K562 (cell line): Measurements from ENCODE around the gene KCTD1. TPM values are rescaled to one million over a fixed set of nuclear protein-coding genes. Genes with fewer than 3 reads are reported as not detected.

Experiments
- HIVEP1 ChIP-seq: fragments of 250-450 bp; sonication (Bioruptor Pico); IDR thresholded peaks from 2 replicates; pipeline ENCODE4 v1.4.0; 2020; ENCODE audit warnings: mild to moderate bottlenecking
- ZNF407 ChIP-seq: fragments of 450-650 bp; IDR thresholded peaks from 2 replicates; pipeline ENCODE4 v1.6.1; 2016; ENCODE audit warnings: low read depth
- polyA plus RNA-seq, 8 experiments: library from polyadenylated mRNA; depleted of rRNA in 4 of 8; stranded (reverse) in 5 of 8; unstranded in 3 of 8; fragments of >200 nt; fragmentation: Nextera tagmentation in 2 of 8; fragmentation: Illumina TruSeq in 1 of 8; extraction: Ambion mirVana in 2 of 8; extraction: Trizol in 1 of 8; gene quantifications; 2 replicates each; pipeline versions ENCODE4 v1.2.1 to v1.2.3, GENCODE V29; 2011 to 2014; ENCODE audit warnings: inconsistent platforms in 1 of 8, missing spikeins in 1 of 8
- total RNA-seq, 7 experiments: library from RNA; depleted of rRNA in 6 of 7; stranded (reverse); fragments of >200 nt in 6 of 7; fragmentation: Illumina TruSeq in 2 of 7; extraction: Trizol in 2 of 7; gene quantifications; 2 replicates each; pipeline versions ENCODE4 v1.2.1 to v1.2.3, GENCODE V29; 2011 to 2021; ENCODE audit warnings: low replicate concordance in 1 of 7

Gene KCTD1
- total and polyA plus RNA-seq, 9 of the 15 experiments (the other 6 are each of a cell fraction or from before 2014, with no cell fraction given), result not detected

DNA sequence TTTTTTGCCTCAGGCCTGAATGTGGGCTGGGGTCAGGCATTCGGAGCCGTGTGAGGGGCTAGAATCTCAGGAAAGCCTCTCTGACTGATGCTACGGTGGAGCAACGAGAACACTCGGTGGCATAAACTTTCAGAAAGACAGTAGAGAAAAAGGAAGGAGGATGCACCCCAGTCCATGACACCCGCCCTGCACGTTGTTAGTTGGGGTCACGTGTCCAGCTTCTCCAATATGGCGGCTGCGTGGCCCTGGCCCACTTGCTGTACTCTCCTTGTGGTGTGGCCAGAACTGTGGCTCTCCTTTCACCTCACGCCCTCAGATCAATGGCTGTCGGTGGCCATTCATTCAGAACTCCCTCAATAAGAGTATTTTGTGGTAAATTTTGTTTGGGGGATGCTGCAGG lies 131.2 kb downstream of the KCTD1 start (continued):
- TF ChIP-seq ZNF407 (no peak), HIVEP1 (CRISPR knock-in tag) (no peak)
